ENCODE results near the gene SKA3.
"Not testable (repeated sequence)": the region's sequence is repeated elsewhere in the genome, so short reads cannot be mapped to it uniquely, and the experiment has no call there.

Gene SKA3

GRCh38 chr13:21176215-21176981 is at the start of gene SKA3, which contains the start of gene MRPL57:
SKA3 (minus strand) TSS chr13:21176552; CDS start chr13:21176477, 75 bp downstream.
MRPL57 (plus strand) TSS chr13:21176658; CDS start chr13:21176917, 259 bp downstream.
- Histone ChIP-seq H3K4me3 (ENCODE audit: low read length) (peak within 1 kb of the TSS; percentile 92), H3K27ac (ENCODE audit: low read depth, low read length) (peak within 1 kb of the TSS; percentile 95), H3K27me3 (ENCODE audit: control insufficient read depth, insufficient read depth, low read length) (no peaks in the 10 kb centered on the region), H3K36me3 (ENCODE audit: control insufficient read depth, insufficient read depth, low read length) (no peaks in the 10 kb centered on the region), H3K4me1 (ENCODE audit: control insufficient read depth, insufficient read depth, low read length) (peaks cover 12% of the 10 kb centered on the region), H3K9ac (ENCODE audit: low read length) (peak within 1 kb of the TSS; percentile 93)

GRCh38 chr13:21225082-21225481 is 48.7 kb upstream of the SKA3 start:
- no peak overlapping the region for H3K4me3 ChIP-seq (ENCODE audit: low read length)
- no peak overlapping the region for H3K27ac ChIP-seq (ENCODE audit: low read depth, low read length)
- H3K36me3 ChIP-seq (ENCODE audit: control insufficient read depth, insufficient read depth, low read length): no peaks in the 10 kb centered on the region
- H3K4me1 ChIP-seq (ENCODE audit: control insufficient read depth, insufficient read depth, low read length): no peaks in the 10 kb centered on the region
- no peaks in the 10 kb centered on the region for H3K27me3 ChIP-seq (ENCODE audit: control insufficient read depth, insufficient read depth, low read length)
- no peak overlapping the region for H3K9ac ChIP-seq (ENCODE audit: low read length)

DNA sequence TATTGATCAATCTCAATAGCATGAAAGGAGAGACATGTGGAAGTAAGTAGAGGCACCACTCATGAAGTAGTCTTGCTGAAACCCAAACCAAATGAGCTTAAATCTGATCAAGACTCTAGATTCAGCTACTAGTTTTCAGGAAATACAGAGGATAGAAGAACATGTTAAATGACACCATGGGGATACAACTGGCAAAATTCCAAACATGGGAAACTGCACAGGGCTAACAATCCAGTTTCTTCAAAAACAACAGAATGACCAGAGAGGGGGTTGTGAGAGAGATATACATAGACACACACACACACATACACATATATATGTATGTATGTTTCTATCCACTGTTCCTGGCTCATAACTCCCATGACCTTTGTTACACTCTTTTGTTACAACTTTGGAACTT is 44.9 kb upstream of the SKA3 start:
- Histone ChIP-seq H3K27me3 (ENCODE audit: control insufficient read depth, insufficient read depth, low read length) (no peaks in the 10 kb centered on the region), H3K36me3 (ENCODE audit: control insufficient read depth, insufficient read depth, low read length) (no peaks in the 10 kb centered on the region), H3K4me3 (ENCODE audit: low read length) (no peak overlapping the region), H3K9ac (ENCODE audit: low read length) (no peak overlapping the region), H3K27ac (ENCODE audit: low read depth, low read length) (no peak overlapping the region), H3K4me1 (ENCODE audit: control insufficient read depth, insufficient read depth, low read length) (no peaks in the 10 kb centered on the region)

- not testable (repeated sequence) for H3K27ac ChIP-seq (ENCODE audit: low read depth, low read length); H3K4me3 ChIP-seq (ENCODE audit: low read length); H3K27me3 ChIP-seq (ENCODE audit: control insufficient read depth, insufficient read depth, low read length); H3K36me3 ChIP-seq (ENCODE audit: control insufficient read depth, insufficient read depth, low read length); H3K9ac ChIP-seq (ENCODE audit: low read length); H3K4me1 ChIP-seq (ENCODE audit: control insufficient read depth, insufficient read depth, low read length)
Measured at GRCh38 chr13:21219716-21220115, 43.4 kb upstream of the SKA3 start.

- Histone ChIP-seq H3K4me1 (ENCODE audit: control insufficient read depth, insufficient read depth, low read length) (no peaks in the 10 kb centered on the region), H3K27me3 (ENCODE audit: control insufficient read depth, insufficient read depth, low read length) (no peaks in the 10 kb centered on the region), H3K4me3 (ENCODE audit: low read length) (no peak overlapping the region), H3K36me3 (ENCODE audit: control insufficient read depth, insufficient read depth, low read length) (no peaks in the 10 kb centered on the region), H3K9ac (ENCODE audit: low read length) (no peak overlapping the region), H3K27ac (ENCODE audit: low read depth, low read length) (no peak overlapping the region)
Measured at GRCh38 chr13:21219036-21219381, 42.7 kb upstream of the SKA3 start.

DNA sequence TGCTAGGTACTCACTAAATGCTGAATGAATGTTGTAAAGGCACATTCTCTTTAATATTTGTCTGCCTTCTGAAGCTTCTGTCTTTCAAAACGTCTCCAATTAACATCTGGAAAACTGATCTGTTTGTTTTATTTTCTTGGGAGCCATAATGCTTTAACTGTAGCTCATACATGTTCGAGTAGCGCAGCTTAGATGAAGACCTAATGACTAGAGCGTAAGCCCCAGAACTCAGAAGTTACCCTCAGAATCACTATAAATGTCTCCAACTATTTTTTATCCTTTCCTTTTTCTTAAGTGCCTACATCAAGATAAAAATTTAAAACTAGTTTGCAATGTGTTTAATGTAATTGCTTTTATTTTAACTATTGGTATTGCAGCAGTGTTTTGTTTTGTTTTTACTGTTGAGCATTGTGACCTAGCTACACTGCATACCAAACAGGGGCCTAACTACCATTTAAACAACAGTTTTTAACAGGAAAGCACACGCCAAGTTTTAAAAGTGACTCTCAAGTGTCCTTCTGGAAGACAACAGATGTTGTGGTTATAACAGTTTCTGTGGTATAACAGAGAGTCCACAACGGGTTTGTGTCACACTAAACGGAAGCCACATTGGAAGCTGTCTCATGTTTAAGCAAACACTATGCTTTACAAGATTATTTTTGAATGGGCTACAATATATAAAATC is 42.1 kb upstream of the SKA3 start:
- H3K27me3 ChIP-seq (ENCODE audit: control insufficient read depth, insufficient read depth, low read length): no peaks in the 10 kb centered on the region
- no peak overlapping the region for H3K9ac ChIP-seq (ENCODE audit: low read length)
- H3K4me3 ChIP-seq (ENCODE audit: low read length): no peak overlapping the region
- H3K36me3 ChIP-seq (ENCODE audit: control insufficient read depth, insufficient read depth, low read length): no peaks in the 10 kb centered on the region
- H3K27ac ChIP-seq (ENCODE audit: low read depth, low read length): no peak overlapping the region
- H3K4me1 ChIP-seq (ENCODE audit: control insufficient read depth, insufficient read depth, low read length): no peaks in the 10 kb centered on the region

DNA sequence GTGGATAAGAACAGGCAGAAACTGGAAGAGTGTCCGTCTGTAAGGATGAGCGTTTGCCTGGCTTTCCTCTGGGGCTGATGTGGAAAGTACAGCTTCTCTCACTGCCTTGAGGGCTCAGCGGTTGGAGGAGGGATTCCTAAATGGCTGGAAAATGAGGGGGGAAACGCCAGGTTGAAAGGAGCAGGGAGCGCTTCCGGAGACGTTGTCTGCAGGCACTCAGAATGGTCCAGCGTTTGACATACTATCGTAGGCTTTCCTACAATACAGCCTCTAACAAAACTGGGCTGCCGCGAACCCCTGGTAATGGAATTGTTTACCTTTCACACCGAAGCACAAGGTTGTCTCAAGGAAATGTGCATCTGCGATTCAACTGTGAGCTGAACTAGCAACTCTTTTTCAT is 40.0 kb upstream of the SKA3 start:
- Histone ChIP-seq H3K4me1 (ENCODE audit: control insufficient read depth, insufficient read depth, low read length) (no peaks in the 10 kb centered on the region), H3K36me3 (ENCODE audit: control insufficient read depth, insufficient read depth, low read length) (no peaks in the 10 kb centered on the region), H3K4me3 (ENCODE audit: low read length) (no peak overlapping the region), H3K27me3 (ENCODE audit: control insufficient read depth, insufficient read depth, low read length) (no peaks in the 10 kb centered on the region), H3K9ac (ENCODE audit: low read length) (no peak overlapping the region), H3K27ac (ENCODE audit: low read depth, low read length) (no peak overlapping the region)

- not testable (repeated sequence) for H3K4me3 ChIP-seq (ENCODE audit: low read length); H3K9ac ChIP-seq (ENCODE audit: low read length); H3K27ac ChIP-seq (ENCODE audit: low read depth, low read length); H3K4me1 ChIP-seq (ENCODE audit: control insufficient read depth, insufficient read depth, low read length); H3K36me3 ChIP-seq (ENCODE audit: control insufficient read depth, insufficient read depth, low read length); H3K27me3 ChIP-seq (ENCODE audit: control insufficient read depth, insufficient read depth, low read length)
Measured at GRCh38 chr13:21215419-21215818, 39.1 kb upstream of the SKA3 start.

GRCh38 chr13:21212138-21212775 is 35.9 kb upstream of the SKA3 start:
- Histone ChIP-seq H3K4me3 (ENCODE audit: low read length) (no peak overlapping the region), H3K9ac (ENCODE audit: low read length) (no peak overlapping the region), H3K36me3 (ENCODE audit: control insufficient read depth, insufficient read depth, low read length) (no peaks in the 10 kb centered on the region), H3K27ac (ENCODE audit: low read depth, low read length) (no peak overlapping the region), H3K27me3 (ENCODE audit: control insufficient read depth, insufficient read depth, low read length) (no peaks in the 10 kb centered on the region), H3K4me1 (ENCODE audit: control insufficient read depth, insufficient read depth, low read length) (no peaks in the 10 kb centered on the region)

- Histone ChIP-seq H3K9ac (ENCODE audit: low read length) (no peak overlapping the region), H3K4me3 (ENCODE audit: low read length) (no peak overlapping the region), H3K4me1 (ENCODE audit: control insufficient read depth, insufficient read depth, low read length) (no peaks in the 10 kb centered on the region), H3K27ac (ENCODE audit: low read depth, low read length) (no peak overlapping the region), H3K36me3 (ENCODE audit: control insufficient read depth, insufficient read depth, low read length) (no peaks in the 10 kb centered on the region), H3K27me3 (ENCODE audit: control insufficient read depth, insufficient read depth, low read length) (no peaks in the 10 kb centered on the region)
Measured at GRCh38 chr13:21208652-21209154, 32.4 kb upstream of the SKA3 start.

DNA sequence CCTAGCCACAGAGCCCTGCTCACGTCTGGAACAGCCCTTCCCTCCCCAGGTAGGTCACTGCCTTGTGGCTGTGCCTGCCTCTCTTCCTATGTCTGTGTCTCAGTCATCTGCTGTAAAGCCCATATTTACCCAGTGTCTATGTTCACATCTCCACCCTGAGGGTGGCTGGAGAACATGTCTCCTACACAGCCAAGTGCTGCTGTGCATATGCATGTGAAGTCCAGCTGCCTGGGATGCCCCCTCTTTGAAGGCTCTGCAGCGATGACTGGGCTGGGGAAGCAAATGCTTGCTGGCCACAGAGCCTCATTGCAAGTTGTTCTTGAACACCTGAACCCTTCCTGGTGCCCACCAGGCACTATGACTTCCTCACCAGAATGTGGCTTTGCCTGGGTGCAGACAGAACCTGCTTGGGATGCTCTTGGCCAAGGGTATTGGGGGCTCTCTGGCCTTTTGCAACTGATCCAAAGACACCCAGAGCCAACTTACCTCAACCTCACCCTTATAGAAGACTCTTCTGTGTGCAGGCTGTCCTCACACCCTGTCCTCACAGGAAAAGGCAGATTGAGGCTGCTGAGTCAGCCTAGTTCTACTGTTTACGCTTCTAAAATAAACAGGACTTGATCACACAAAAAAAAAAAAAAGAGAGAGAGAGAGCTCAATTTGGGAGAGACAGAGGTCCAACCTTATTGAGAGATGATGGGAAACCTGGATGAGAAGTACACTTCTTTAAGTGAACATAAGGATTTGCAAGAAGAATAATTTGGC is 26.6 kb upstream of the SKA3 start:
- no peak overlapping the region for H3K9ac ChIP-seq (ENCODE audit: low read length)
- no peaks in the 10 kb centered on the region for H3K27me3 ChIP-seq (ENCODE audit: control insufficient read depth, insufficient read depth, low read length)

More for the DNA sequence above, 26.6 kb upstream of the SKA3 start:
- no peaks in the 10 kb centered on the region for H3K36me3 ChIP-seq (ENCODE audit: control insufficient read depth, insufficient read depth, low read length)
- no peak overlapping the region for H3K27ac ChIP-seq (ENCODE audit: low read depth, low read length)
- H3K4me1 ChIP-seq (ENCODE audit: control insufficient read depth, insufficient read depth, low read length): no peaks in the 10 kb centered on the region
- no peak overlapping the region for H3K4me3 ChIP-seq (ENCODE audit: low read length)

Data from rectal smooth muscle tissue (tissue), 1 donor.